ENCODE measurements around the gene SUSD3. TPM values are rescaled to one million over a fixed set of nuclear protein-coding genes. Genes with fewer than 3 reads are reported as not detected.

The SUSD3 gene
- total and polyA plus RNA-seq, 4 donors: 4.1 to 19.2 (median 11.8) TPM

GRCh38 chr9:93081081-93081529 is 22.6 kb downstream of the SUSD3 start (continued):
- no peak for TF ChIP-seq RXRA (IDR thresholded peaks at IDR 0.05)
- TF ChIP-seq EGR1 (IDR thresholded peaks at IDR 0.05; ENCODE audit: low read depth in 2 of 2): no peak
- no peak for TF ChIP-seq FOXA2 (IDR thresholded peaks at IDR 0.05)

- Histone ChIP-seq H3K27me3 (ENCODE audit: control insufficient read depth in 4 of 4, insufficient read depth in 4 of 4, low read length in 3 of 4) (no peaks in the 10 kb centered on the region), H3K9ac (ENCODE audit: low read depth in 1 of 2, low read length in 2 of 2) (no peak overlapping the region), H3K4me1 (ENCODE audit: control insufficient read depth in 4 of 4, insufficient read depth in 4 of 4, low read length in 3 of 4) (no peaks in the 10 kb centered on the region), H3K4me3 (ENCODE audit: low read depth in 1 of 3, low read length in 3 of 3) (no peak overlapping the region), H3K9me3 (ENCODE audit: control insufficient read depth in 4 of 4, low read length in 3 of 4) (peaks cover 0 to 2% (median 0%) of the 10 kb centered on the region in 4 donors), H3K27ac (ENCODE audit: low read depth in 1 of 2, low read length in 2 of 2) (no peak overlapping the region), H3K36me3 (ENCODE audit: control insufficient read depth in 4 of 4, insufficient read depth in 3 of 4, low read depth in 1 of 4, low read length in 3 of 4) (peaks cover 0 to 9% (median 0%) of the 10 kb centered on the region in 4 donors)
- TF ChIP-seq HNF4G (IDR thresholded peaks at IDR 0.05): no peak
- TF ChIP-seq GABPA (IDR thresholded peaks at IDR 0.05 in 1 of 2, conservative IDR thresholded peaks at IDR 0.05 in 1 of 2): no peak
- no peak for TF ChIP-seq EGR1 (IDR thresholded peaks at IDR 0.05; ENCODE audit: low read depth in 2 of 2)
- TF ChIP-seq SP1 (IDR thresholded peaks at IDR 0.05): no peak
- TF ChIP-seq FOXA2 (IDR thresholded peaks at IDR 0.05): no peak
- no peak for TF ChIP-seq RXRA (IDR thresholded peaks at IDR 0.05)
- TF ChIP-seq TAF1 (conservative IDR thresholded peaks at IDR 0.05): no peak
- no peak for TF ChIP-seq JUND (IDR thresholded peaks at IDR 0.05)
- TF ChIP-seq REST (IDR thresholded peaks at IDR 0.05): no peak
- TF ChIP-seq ATF3 (IDR thresholded peaks at IDR 0.05): no peak
- TF ChIP-seq FOXA1 (IDR thresholded peaks at IDR 0.05): no peak
- TF ChIP-seq ZBTB33 (IDR thresholded peaks at IDR 0.05): no peak
- no peak for TF ChIP-seq CTCF (IDR thresholded peaks at IDR 0.05; ENCODE audit: low read depth, low read length, missing input control)
- no peak for TF ChIP-seq MAX (IDR thresholded peaks at IDR 0.05)
- no peak for TF ChIP-seq RAD21 (IDR thresholded peaks at IDR 0.05)
- no peak for TF ChIP-seq NR2F2 (IDR thresholded peaks at IDR 0.05)
- TF ChIP-seq YY1 (IDR thresholded peaks at IDR 0.05): no peak
- TF ChIP-seq HNF4A (conservative IDR thresholded peaks at IDR 0.05): no peak
- 92% methylated on average over 3 of the region's 3 CpGs for WGBS
- no peak for DNase-seq (ENCODE audit: low spot score)
Observed at GRCh38 chr9:93081931-93082330, 23.4 kb downstream of the SUSD3 start.
